Measurements from ENCODE around the gene NCAN.

Gene NCAN

GRCh38 chr19:19192078-19192882, 19.5 kb upstream of the NCAN start, which contains the start of the genes BORCS8 and RFXANK:
Gene BORCS8, minus strand, starts transcription at chr19:19192152. Its CDS starts 35 bp downstream, at chr19:19192117.
Gene RFXANK, plus strand, starts transcription at chr19:19192258. Its CDS starts 1,689 bp downstream, at chr19:19193947.
- H3K27me3 ChIP-seq (replicated peaks; ENCODE audit: control insufficient read depth, insufficient read depth, low read length): no peaks in the 10 kb centered on the region
- TF ChIP-seq, protein P1, sequence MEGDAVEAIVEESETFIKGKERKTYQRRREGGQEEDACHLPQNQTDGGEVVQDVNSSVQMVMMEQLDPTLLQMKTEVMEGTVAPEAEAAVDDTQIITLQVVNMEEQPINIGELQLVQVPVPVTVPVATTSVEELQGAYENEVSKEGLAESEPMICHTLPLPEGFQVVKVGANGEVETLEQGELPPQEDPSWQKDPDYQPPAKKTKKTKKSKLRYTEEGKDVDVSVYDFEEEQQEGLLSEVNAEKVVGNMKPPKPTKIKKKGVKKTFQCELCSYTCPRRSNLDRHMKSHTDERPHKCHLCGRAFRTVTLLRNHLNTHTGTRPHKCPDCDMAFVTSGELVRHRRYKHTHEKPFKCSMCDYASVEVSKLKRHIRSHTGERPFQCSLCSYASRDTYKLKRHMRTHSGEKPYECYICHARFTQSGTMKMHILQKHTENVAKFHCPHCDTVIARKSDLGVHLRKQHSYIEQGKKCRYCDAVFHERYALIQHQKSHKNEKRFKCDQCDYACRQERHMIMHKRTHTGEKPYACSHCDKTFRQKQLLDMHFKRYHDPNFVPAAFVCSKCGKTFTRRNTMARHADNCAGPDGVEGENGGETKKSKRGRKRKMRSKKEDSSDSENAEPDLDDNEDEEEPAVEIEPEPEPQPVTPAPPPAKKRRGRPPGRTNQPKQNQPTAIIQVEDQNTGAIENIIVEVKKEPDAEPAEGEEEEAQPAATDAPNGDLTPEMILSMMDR (IDR thresholded peaks at IDR 0.05; ENCODE audit: insufficient read depth, low read length, poor library complexity, severe bottlenecking): no peak
- peak within 1 kb of the TSS; percentile 88 for H3K4me3 ChIP-seq (replicated peaks; ENCODE audit: low read depth, low read length)
- H3K36me3 ChIP-seq (ENCODE audit: control insufficient read depth, insufficient read depth, low read length): peaks cover 8% of the 10 kb centered on the region
- DNase-seq (ENCODE audit: extremely low read depth, insufficient read length): peak; percentile 97

DNA sequence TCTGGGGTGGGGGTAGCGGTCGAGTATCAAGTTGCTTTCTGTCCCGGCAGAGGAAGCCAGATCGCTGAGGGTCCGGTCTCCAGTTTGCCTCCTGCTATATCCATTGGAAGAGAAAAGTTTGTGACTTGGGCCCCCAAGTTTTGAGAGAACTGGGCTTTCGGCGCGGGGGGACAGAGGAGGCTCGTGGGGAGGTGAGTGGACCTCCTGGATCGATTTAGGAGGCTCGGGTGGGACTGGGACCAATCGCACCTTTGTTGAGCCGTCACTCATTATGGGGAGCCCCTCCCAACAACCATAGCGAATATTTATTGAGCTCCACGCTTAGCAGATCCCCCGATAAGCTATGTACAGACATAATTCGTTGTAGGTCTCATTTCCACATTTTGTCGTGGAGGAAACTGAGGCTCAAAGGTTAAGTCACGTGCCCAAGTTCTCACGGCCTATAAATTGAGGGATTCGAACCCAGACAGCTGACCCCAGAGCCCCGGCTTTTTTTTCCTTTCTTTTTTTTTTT, 18.8 kb upstream of the NCAN start:
- peaks cover 8% of the 10 kb centered on the region for H3K36me3 ChIP-seq (ENCODE audit: control insufficient read depth, insufficient read depth, low read length)
- no peaks in the 10 kb centered on the region for H3K27me3 ChIP-seq (replicated peaks; ENCODE audit: control insufficient read depth, insufficient read depth, low read length)
- DNase-seq (ENCODE audit: extremely low read depth, insufficient read length): no peak
- peak overlapping the region; percentile 88 for H3K4me3 ChIP-seq (replicated peaks; ENCODE audit: low read depth, low read length)
- TF ChIP-seq, protein P1 (IDR thresholded peaks at IDR 0.05; ENCODE audit: insufficient read depth, low read length, poor library complexity, severe bottlenecking): no peak

DNA sequence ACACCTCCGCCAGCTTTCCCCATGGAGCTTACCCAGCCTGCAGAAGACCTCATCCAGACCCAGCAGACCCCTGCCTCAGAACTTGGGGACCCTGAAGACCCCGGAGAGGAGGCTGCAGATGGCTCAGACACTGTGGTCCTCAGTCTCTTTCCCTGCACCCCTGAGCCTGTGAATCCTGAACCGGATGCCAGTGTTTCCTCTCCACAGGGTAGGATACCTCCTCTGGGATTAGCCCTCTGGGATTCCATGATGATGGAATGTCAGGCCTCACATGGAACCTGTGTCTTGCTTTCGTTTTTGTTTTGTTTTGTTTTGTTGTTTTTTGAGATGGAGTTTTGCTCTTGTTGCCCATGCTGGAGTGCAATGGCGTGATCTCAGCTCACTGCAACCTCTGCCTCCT, 17.8 kb upstream of the NCAN start:
- TF ChIP-seq, protein P1 (IDR thresholded peaks at IDR 0.05; ENCODE audit: insufficient read depth, low read length, poor library complexity, severe bottlenecking): no peak
- H3K36me3 ChIP-seq (ENCODE audit: control insufficient read depth, insufficient read depth, low read length): peaks cover 11% of the 10 kb centered on the region
- no peaks in the 10 kb centered on the region for H3K27me3 ChIP-seq (replicated peaks; ENCODE audit: control insufficient read depth, insufficient read depth, low read length)
- peak overlapping the region; percentile 88 for H3K4me3 ChIP-seq (replicated peaks; ENCODE audit: low read depth, low read length)
- DNase-seq (ENCODE audit: extremely low read depth, insufficient read length): no peak

GRCh38 chr19:19201697-19202630, 9.8 kb upstream of the NCAN start:
- Histone ChIP-seq H3K27me3 (replicated peaks; ENCODE audit: control insufficient read depth, insufficient read depth, low read length) (no peaks in the 10 kb centered on the region), H3K36me3 (ENCODE audit: control insufficient read depth, insufficient read depth, low read length) (peaks cover 12% of the 10 kb centered on the region), H3K4me3 (replicated peaks; ENCODE audit: low read depth, low read length) (peak overlapping the region; percentile 65)
- TF ChIP-seq, protein P1 (IDR thresholded peaks at IDR 0.05; ENCODE audit: insufficient read depth, low read length, poor library complexity, severe bottlenecking): no peak
- no peak for DNase-seq (ENCODE audit: extremely low read depth, insufficient read length)

DNA sequence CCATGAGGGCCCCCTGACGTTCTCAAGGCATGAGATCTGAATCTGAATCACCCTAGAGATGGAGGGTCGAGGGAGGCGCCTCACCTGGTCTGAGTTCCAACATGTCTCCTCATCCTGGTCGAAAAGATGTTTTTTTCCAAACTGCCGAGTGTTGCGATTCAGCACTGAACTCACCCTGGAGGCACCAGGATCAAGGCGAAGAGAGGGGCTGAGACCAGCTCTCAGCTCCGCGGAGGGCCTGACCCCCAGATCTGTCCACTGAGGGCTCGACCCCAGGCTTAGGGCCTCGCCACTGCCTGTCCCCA, 9.1 kb upstream of the NCAN start:
- peaks cover 10% of the 10 kb centered on the region for H3K36me3 ChIP-seq (ENCODE audit: control insufficient read depth, insufficient read depth, low read length)
- H3K4me3 ChIP-seq (replicated peaks; ENCODE audit: low read depth, low read length): peak overlapping the region; percentile 65
- no peaks in the 10 kb centered on the region for H3K27me3 ChIP-seq (replicated peaks; ENCODE audit: control insufficient read depth, insufficient read depth, low read length)
- TF ChIP-seq, protein P1 (IDR thresholded peaks at IDR 0.05; ENCODE audit: insufficient read depth, low read length, poor library complexity, severe bottlenecking): no peak
- no peak for DNase-seq (ENCODE audit: extremely low read depth, insufficient read length)

All from GM06990 (cell line).